GM12878 (cell line): ENCODE data around the gene NTRK1. TPM values are rescaled to one million over a fixed set of nuclear protein-coding genes. Genes with fewer than 3 reads are reported as not detected.
A peak's percentile ranks its signal among the peaks of the same experiment; 100 is the strongest.

Source experiments
- ATF2 ChIP-seq: IDR thresholded peaks from 2 replicates; pipeline ENCODE4 v1.6.1; 2012; ENCODE audit warnings: low read length, inconsistent platforms
- BACH1 ChIP-seq: fragments of 450-650 bp; IDR thresholded peaks from 2 replicates; pipeline ENCODE4 v1.6.1; 2017; ENCODE audit warnings: mild to moderate bottlenecking, borderline replicate concordance
- BCL11A ChIP-seq: IDR thresholded peaks from 2 replicates; pipeline ENCODE4 v1.6.1; 2011; ENCODE audit warnings: low read depth, low read length
- CHD4 ChIP-seq: fragments of 200-600 bp; sonication (generic); IDR thresholded peaks from 2 replicates; pipeline ENCODE4 v1.6.1; 2016; ENCODE audit warnings: mild to moderate bottlenecking
- E2F8 ChIP-seq: fragments of 450-650 bp; IDR thresholded peaks from 2 replicates; pipeline ENCODE4 v1.6.1; 2018; ENCODE audit warnings: mild to moderate bottlenecking, low read depth, moderate library complexity; ENCODE audit not compliant: partially characterized antibody
- EZH2 ChIP-seq: IDR thresholded peaks from 2 replicates; pipeline ENCODE4 v1.6.1; 2012; ENCODE audit warnings: low read depth, mild to moderate bottlenecking, control low read depth, inconsistent platforms, low read length, borderline replicate concordance; ENCODE audit not compliant: control insufficient read depth
- MLLT1 ChIP-seq: fragments of 450-650 bp; IDR thresholded peaks from 2 replicates; pipeline ENCODE4 v1.6.1; 2016; ENCODE audit warnings: mild to moderate bottlenecking
- MTA2 ChIP-seq: fragments of 450-650 bp; IDR thresholded peaks from 2 replicates; pipeline ENCODE4 v1.6.1; 2016; ENCODE audit warnings: low read depth, mild to moderate bottlenecking, moderate library complexity
- MYC ChIP-seq: IDR thresholded peaks from 2 replicates; pipeline ENCODE4 v1.6.1; 2011; ENCODE audit warnings: mild to moderate bottlenecking, low read length, moderate library complexity, inconsistent platforms; ENCODE audit not compliant: insufficient read depth, insufficient replicate concordance, insufficient read length, severe bottlenecking
- NR2C1 ChIP-seq: fragments of 450-650 bp; IDR thresholded peaks from 2 replicates; pipeline ENCODE4 v1.6.1; 2017; ENCODE audit warnings: antibody characterized with exemption, mild to moderate bottlenecking, moderate library complexity
- PAX5 ChIP-seq: IDR thresholded peaks from 2 replicates; pipeline ENCODE4 v1.6.1; 2011; ENCODE audit warnings: low read depth, low read length, borderline replicate concordance
- PBX3 ChIP-seq: IDR thresholded peaks from 2 replicates; pipeline ENCODE4 v1.6.1; 2011; ENCODE audit warnings: mild to moderate bottlenecking, low read depth, low read length, moderate library complexity; ENCODE audit not compliant: insufficient replicate concordance
- SIN3A ChIP-seq: IDR thresholded peaks from 2 replicates; pipeline ENCODE4 v1.6.1; 2012; ENCODE audit warnings: low read depth, low read length, improper control_type of control experiment
- SRF ChIP-seq, 2 experiments: IDR thresholded peaks; 2 replicates each; pipeline ENCODE4 v1.6.1; 2011; ENCODE audit warnings: low read depth in 2 of 2, low read length in 2 of 2, mild to moderate bottlenecking in 1 of 2, moderate library complexity in 1 of 2
- TBL1XR1 ChIP-seq: IDR thresholded peaks from 2 replicates; pipeline ENCODE4 v1.6.1; 2012; ENCODE audit warnings: low read depth, low read length, improper control_type of control experiment
- TCF3 ChIP-seq: IDR thresholded peaks from 2 replicates; pipeline ENCODE4 v1.6.1; 2012; ENCODE audit warnings: low read depth, mild to moderate bottlenecking, low read length, borderline replicate concordance; ENCODE audit not compliant: insufficient read depth
- ZBED1 ChIP-seq: IDR thresholded peaks from 2 replicates; pipeline ENCODE4 v1.6.1; 2016; ENCODE audit warnings: borderline replicate concordance
- ZBTB40 ChIP-seq: fragments of 450-650 bp; IDR thresholded peaks from 2 replicates; pipeline ENCODE4 v1.6.1; 2016; ENCODE audit warnings: mild to moderate bottlenecking, moderate library complexity, borderline replicate concordance
- polyA plus RNA-seq, 11 experiments: library from polyadenylated mRNA; depleted of rRNA in 4 of 11; unstranded in 6 of 11; stranded (reverse) in 5 of 11; fragments of >200 nt; fragmentation: Nextera tagmentation in 4 of 11; fragmentation: Illumina TruSeq in 1 of 11; extraction: Ambion mirVana in 4 of 11; extraction: Trizol in 1 of 11; gene quantifications; 1 replicate in 1 of 11; 2 replicates in 10 of 11; pipeline versions ENCODE4 v1.2.1 to v1.2.3, GENCODE V29; 2011 to 2016; ENCODE audit warnings: inconsistent platforms in 2 of 11, missing spikeins in 2 of 11, low read depth in 1 of 11
- total RNA-seq, 4 experiments: library from RNA; depleted of rRNA in 3 of 4; stranded (reverse); fragments of >200 nt in 3 of 4; fragmentation: Illumina TruSeq in 1 of 4; extraction: Trizol in 1 of 4; gene quantifications; 2 replicates each; pipeline versions ENCODE4 v1.2.1 to v1.2.3, GENCODE V29; 2013 to 2021

NTRK1 gene
- total and polyA plus RNA-seq, 10 of the 15 experiments (the other 5 are each of a cell fraction or from before 2014, with no cell fraction given): 0.10 to 0.56 (median 0.40) TPM; not detected in 7

- TF ChIP-seq MYC: no peak
- TF ChIP-seq SRF (IDR thresholded peaks at IDR 0.05; ENCODE audit: low read depth in 2 of 2, low read length in 2 of 2): no peak
- peak; percentile 71; the same call in 1 of the 2 replicates for TF ChIP-seq MTA2
- TF ChIP-seq PBX3: no peak
- TF ChIP-seq TBL1XR1: no peak
- TF ChIP-seq MLLT1: peak; percentile 88
- no peak for TF ChIP-seq BACH1
- TF ChIP-seq TCF3: no peak
- peak; percentile 12; the same call in 1 of the 2 replicates for TF ChIP-seq NR2C1
- no peak for TF ChIP-seq CHD4
- TF ChIP-seq SIN3A: 0 out of 2 replicates have a peak, but pooled peaks have one; percentile 33
- no peak for TF ChIP-seq ZBED1
- TF ChIP-seq ZBTB40: peak; percentile 63; the same call in 1 of the 2 replicates
- TF ChIP-seq ATF2: no peak
- peak; percentile 26; the same call in 1 of the 2 replicates for TF ChIP-seq BCL11A
- no peak for TF ChIP-seq E2F8
- no peak for TF ChIP-seq EZH2
- peak; percentile 58; the same call in 1 of the 2 replicates for TF ChIP-seq PAX5
Measured at GRCh38 chr1:156816561-156817328, 43.9 kb upstream of the NTRK1 start, which contains the start of gene SH2D2A (continued).
